Measurements from ENCODE around the gene GMEB1. TPM values are rescaled to one million over a fixed set of nuclear protein-coding genes. Genes with fewer than 3 reads are reported as not detected.

GMEB1 gene
- total and polyA plus RNA-seq, 10 of the 15 experiments (the other 5 are each of a cell fraction or from before 2014, with no cell fraction given): 4.9 to 17.6 (median 9.4) TPM

- ATAC-seq: peak; percentile 85
- H3K4me3 ChIP-seq: peak within 1 kb of the TSS; percentile 55; the same call in 1 of the 2 replicates
- H3K9me3 ChIP-seq (replicated peaks; ENCODE audit: control insufficient read depth, insufficient read depth, low read length): no peaks in the 10 kb centered on the region
- peaks cover 6% of the 10 kb centered on the region for H3K79me2 ChIP-seq (ENCODE audit: control insufficient read depth, insufficient read depth, low read length)
- intact Hi-C loops (cut with micrococcal nuclease; ENCODE audit: unreplicated experiment) (loop anchor here (1.0 to 2.0 kb wide), 4 partner anchors 21 to 228 kb away; partner anchors contain the start of gene YTHDF2), in situ Hi-C loops (cut with MboI) (no loop called here)
- RAD21 ChIA-PET (ENCODE audit: unreplicated experiment): interaction anchor here (0.5 to 2.6 kb wide), 4 partner anchors 20 to 277 kb away, joined by 3 to 16 read pairs (median 7); partner anchors contain the start of genes GMEB1 and YTHDF2
- FAIRE-seq: peak; percentile 7
- H3K27me3 ChIP-seq (replicated peaks in 1 of 2; ENCODE audit: control insufficient read depth in 2 of 2, insufficient read depth in 2 of 2, low read length in 1 of 2): no peaks in the 10 kb centered on the region
- CTCF ChIA-PET: interaction anchor here (1.0 to 1.7 kb wide), 4 partner anchors 20 to 400 kb away, joined by 4 to 6 read pairs (median 4); partner anchors contain the start of genes GMEB1 and YTHDF2
- peak within 1 kb of the TSS; percentile 78 for H3K9ac ChIP-seq (ENCODE audit: control insufficient read depth, insufficient read depth, low read length)
- no peaks in the 10 kb centered on the region for H4K20me1 ChIP-seq (ENCODE audit: control insufficient read depth, insufficient read depth)
- H3K27ac ChIP-seq (ENCODE audit: control insufficient read depth, insufficient read depth): peak within 1 kb of the TSS; percentile 99
- peak within 1 kb of the TSS; percentile 70 for H3K4me2 ChIP-seq (ENCODE audit: control insufficient read depth, insufficient read depth)
- 1% methylated on average over 28 of the region's 28 CpGs for WGBS (ENCODE audit: insufficient coverage, insufficient replicate concordance, low lambda C conversion rate, missing lambda C conversion rate)
- peak; percentile 97 for DNase-seq (ENCODE audit: low read depth, low spot score)
- peak within 1 kb of the TSS; percentile 86 for H2AFZ ChIP-seq (ENCODE audit: control insufficient read depth, low read depth, low read length)
- no peaks in the 10 kb centered on the region for H3K36me3 ChIP-seq (ENCODE audit: control insufficient read depth in 2 of 2, insufficient read depth in 2 of 2, low read length in 1 of 2)
- SMC1A ChIA-PET (ENCODE audit: uncharacterized antibody, unreplicated experiment): interaction anchor here (0.6 to 1.0 kb wide), 4 partner anchors 20 to 384 kb away, joined by 3 to 5 read pairs (median 4); partner anchors contain the start of gene GMEB1
- POLR2A ChIA-PET: interaction anchor here (0.6 to 2.3 kb wide), 8 partner anchors 18 to 280 kb away, joined by 3 to 16 read pairs (median 6); partner anchors contain the start of genes GMEB1 and YTHDF2
- H3K4me1 ChIP-seq (ENCODE audit: control insufficient read depth, insufficient read depth, low read length): peaks cover 11% of the 10 kb centered on the region
- TSS peak; percentile 100 for BruUV-seq (replicated peaks)
- no peak for TF ChIP-seq SUZ12 (IDR thresholded peaks at IDR 0.05; ENCODE audit: unreplicated experiment)
- TF ChIP-seq HDGF (IDR thresholded peaks at IDR 0.05): no peak
- TF ChIP-seq TCF7 (IDR thresholded peaks at IDR 0.05; ENCODE audit: borderline replicate concordance): peak; percentile 96
- TF ChIP-seq RAD21 (IDR thresholded peaks at IDR 0.05; ENCODE audit: insufficient read depth, low read depth, low read length): no peak
- TF ChIP-seq E4F1 (IDR thresholded peaks at IDR 0.05; ENCODE audit: borderline replicate concordance, partially characterized antibody): peak; percentile 19
- TF ChIP-seq GATAD2B (conservative IDR thresholded peaks at IDR 0.05; ENCODE audit: low read depth): peak; percentile 75
- TF ChIP-seq POLR2AphosphoS5 (IDR thresholded peaks at IDR 0.05; ENCODE audit: low read length): peak; percentile 100
- peak; percentile 76 for TF ChIP-seq TAF1 (IDR thresholded peaks at IDR 0.05; ENCODE audit: borderline replicate concordance, low read depth, low read length)
- no peak for TF ChIP-seq ZNF274 (IDR thresholded peaks at IDR 0.05; ENCODE audit: insufficient read depth, insufficient read length)
- TF ChIP-seq MAX (IDR thresholded peaks at IDR 0.05; ENCODE audit: low read depth, low read length): no peak
- peak; percentile 100 for TF ChIP-seq CBFB (IDR thresholded peaks at IDR 0.05; ENCODE audit: low read depth)
- no peak for TF ChIP-seq KDM1A (IDR thresholded peaks at IDR 0.05; ENCODE audit: borderline replicate concordance)
- TF ChIP-seq USF1 (IDR thresholded peaks at IDR 0.05; ENCODE audit: borderline replicate concordance, extremely low read length, insufficient read depth, low read depth, low read length): peak; percentile 10
- peak; percentile 62; the same call in 1 of the 2 replicates for TF ChIP-seq BRCA1 (IDR thresholded peaks at IDR 0.05; ENCODE audit: low read depth, low read length)
- TF ChIP-seq ZNF217 (IDR thresholded peaks at IDR 0.05): no peak
- peak; percentile 99 for TF ChIP-seq MLLT1 (IDR thresholded peaks at IDR 0.05)
- TF ChIP-seq RBBP5 (conservative IDR thresholded peaks at IDR 0.05): no peak
- peak; percentile 86 for TF ChIP-seq CREB1 (IDR thresholded peaks at IDR 0.05; ENCODE audit: low read depth)
- peak; percentile 84 for TF ChIP-seq MTA2 (IDR thresholded peaks at IDR 0.05; ENCODE audit: low read depth)
Observed at GRCh38 chr1:28648474-28649198, 19.9 kb upstream of the GMEB1 start, which contains the start of gene RNU11. Gene RNU11 (plus strand): TSS chr1:28648600.

Data from GM12878 (cell line).